Loucy (cell line): ENCODE data around the gene KIF16B.

Source experiments
- H2AFZ ChIP-seq: fragments of 200-600 bp; sonication (generic); 2 replicates; pipeline ENCODE4 v1.6.0; 2016; ENCODE audit warnings: antibody characterized with exemption, mild to moderate bottlenecking, low read length, moderate library complexity
- H3F3A ChIP-seq: fragments of 200-600 bp; 2 replicates; pipeline ENCODE4 v1.6.0; 2016; ENCODE audit warnings: antibody characterized with exemption, low read depth, mild to moderate bottlenecking
- H3K27me3 ChIP-seq: fragments of 200-600 bp; sonication (generic); 2 replicates; pipeline ENCODE4 v1.6.1; 2014; ENCODE audit warnings: low read length, mild to moderate bottlenecking; ENCODE audit not compliant: insufficient read depth, poor library complexity, severe bottlenecking
- H3K36me3 ChIP-seq: fragments of 200-600 bp; sonication (generic); 2 replicates; pipeline ENCODE4 v1.6.1; 2016; ENCODE audit warnings: low read length; ENCODE audit not compliant: insufficient read depth
- H3K4me1 ChIP-seq: fragments of 200-600 bp; sonication (generic); 2 replicates; pipeline ENCODE4 v1.5.1; 2014; ENCODE audit warnings: low read length, mild to moderate bottlenecking; ENCODE audit not compliant: insufficient read depth, poor library complexity, severe bottlenecking
- H3K4me2 ChIP-seq: fragments of 200-600 bp; sonication (generic); 2 replicates; pipeline ENCODE4 v1.6.0; 2014; ENCODE audit warnings: antibody characterized with exemption, low read length, low read depth, mild to moderate bottlenecking; ENCODE audit not compliant: poor library complexity, severe bottlenecking
- H3K4me3 ChIP-seq: fragments of 200-600 bp; sonication (generic); 2 replicates; pipeline ENCODE4 v1.5.1; 2014; ENCODE audit warnings: low read length, mild to moderate bottlenecking, mixed read lengths; ENCODE audit not compliant: poor library complexity, severe bottlenecking
- H3K79me2 ChIP-seq: fragments of 200-600 bp; sonication (generic); 2 replicates; pipeline ENCODE4 v1.6.1; 2014; ENCODE audit warnings: low read length; ENCODE audit not compliant: insufficient read depth
- H3K9ac ChIP-seq: fragments of 200-600 bp; sonication (generic); 2 replicates; pipeline ENCODE4 v1.6.0; 2014; ENCODE audit warnings: mild to moderate bottlenecking, low read depth, low read length, moderate library complexity; ENCODE audit not compliant: poor library complexity, severe bottlenecking
- H3K9me2 ChIP-seq: fragments of 200-600 bp; sonication (generic); replicated peaks from 2 replicates; pipeline ENCODE4 v1.6.1; 2016; ENCODE audit warnings: low read depth, low read length, mixed read lengths
- H3K9me3 ChIP-seq: fragments of 200-600 bp; sonication (generic); 2 replicates; pipeline ENCODE4 v1.6.1; 2014; ENCODE audit warnings: mild to moderate bottlenecking, antibody characterized with exemption, low read length, low read depth; ENCODE audit not compliant: insufficient read depth
- H4K20me1 ChIP-seq: fragments of 200-600 bp; sonication (generic); 2 replicates; pipeline ENCODE4 v1.6.0; 2014; ENCODE audit warnings: antibody characterized with exemption, low read length, mild to moderate bottlenecking; ENCODE audit not compliant: insufficient read depth, poor library complexity, severe bottlenecking
- CTCF ChIP-seq: fragments of 200-600 bp; sonication (generic); conservative IDR thresholded peaks from 2 replicates; pipeline ENCODE4 v1.5.1; 2014; ENCODE audit warnings: mild to moderate bottlenecking, antibody characterized with exemption, low read length
- EZH2phosphoT487 ChIP-seq: fragments of 200-600 bp; IDR thresholded peaks from 2 replicates; pipeline ENCODE4 v1.6.1; 2018; ENCODE audit warnings: antibody characterized with exemption, mild to moderate bottlenecking, moderate library complexity, borderline replicate concordance

The KIF16B gene

GRCh38 chr20:16490696-16491095 is 82.6 kb downstream of the KIF16B start:
- no peaks in the 10 kb centered on the region for H3K4me1 ChIP-seq
- H3F3A ChIP-seq, result no peaks in the 10 kb centered on the region
- no peaks in the 10 kb centered on the region for H4K20me1 ChIP-seq
- H3K9me3 ChIP-seq, result no peaks in the 10 kb centered on the region
- no peaks in the 10 kb centered on the region for H3K9me2 ChIP-seq
- no peaks in the 10 kb centered on the region for H3K27me3 ChIP-seq
- TF ChIP-seq CTCF (no peak), EZH2phosphoT487 (no peak)
- no peak overlapping the region for H2AFZ ChIP-seq
- H3K4me2 ChIP-seq, result no peak overlapping the region
- no peaks in the 10 kb centered on the region for H3K79me2 ChIP-seq
- H3K4me3 ChIP-seq, result no peak overlapping the region
- no peak overlapping the region for H3K9ac ChIP-seq
- no peaks in the 10 kb centered on the region for H3K36me3 ChIP-seq

DNA sequence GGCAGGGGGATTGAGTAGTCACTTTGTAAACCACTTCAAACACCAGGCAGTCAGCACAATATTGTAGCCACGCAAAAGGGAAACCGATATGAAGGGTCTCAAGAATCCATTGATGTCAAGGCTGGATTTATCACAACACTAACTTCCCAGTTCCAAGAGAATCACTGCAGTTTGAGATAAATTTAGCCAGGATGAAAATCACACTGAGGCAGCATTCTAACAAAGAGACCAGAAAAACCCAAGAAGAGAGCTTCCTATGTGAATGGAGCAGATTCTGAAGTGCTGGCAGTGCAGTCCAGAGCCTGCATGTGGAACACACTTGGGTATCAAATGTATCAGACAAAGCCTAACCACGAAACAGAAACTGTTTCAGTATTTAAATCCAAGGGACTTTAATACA is 84.6 kb downstream of the KIF16B start:
- H3K27me3 ChIP-seq, result no peaks in the 10 kb centered on the region
- H2AFZ ChIP-seq, result no peak overlapping the region

DNA sequence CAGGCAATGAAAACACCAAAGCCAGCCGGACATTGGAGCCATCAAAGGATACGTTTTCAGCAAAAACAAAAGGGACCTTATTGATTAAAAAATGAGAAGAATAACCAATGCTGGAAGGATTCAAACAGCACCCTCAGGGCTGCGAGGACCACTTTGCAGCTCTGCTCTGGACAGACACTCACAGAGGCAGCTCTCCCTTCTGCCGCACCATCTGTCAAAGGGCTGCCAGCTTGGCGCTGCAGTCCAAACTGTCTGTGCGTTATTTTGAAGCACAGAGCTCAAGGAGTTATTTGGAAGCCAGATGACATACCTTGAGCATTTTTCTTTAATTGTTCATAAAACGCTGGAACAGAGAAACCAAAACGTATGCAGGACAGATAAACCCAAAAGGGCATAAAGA is 85.2 kb downstream of the KIF16B start:
- Histone ChIP-seq H3K9ac (no peak overlapping the region), H2AFZ (no peak overlapping the region), H4K20me1 (no peaks in the 10 kb centered on the region), H3K4me2 (no peak overlapping the region), H3K79me2 (no peaks in the 10 kb centered on the region), H3K9me2 (no peaks in the 10 kb centered on the region), H3F3A (no peaks in the 10 kb centered on the region), H3K4me3 (no peak overlapping the region), H3K36me3 (no peaks in the 10 kb centered on the region), H3K4me1 (no peaks in the 10 kb centered on the region), H3K9me3 (no peaks in the 10 kb centered on the region), H3K27me3 (no peaks in the 10 kb centered on the region)
- TF ChIP-seq CTCF (no peak), EZH2phosphoT487 (no peak)

More for the DNA sequence above, 84.6 kb downstream of the KIF16B start:
- no peak overlapping the region for H3K4me2 ChIP-seq
- H3K36me3 ChIP-seq, result no peaks in the 10 kb centered on the region
- no peaks in the 10 kb centered on the region for H3K9me3 ChIP-seq
- H4K20me1 ChIP-seq, result no peaks in the 10 kb centered on the region
- H3K79me2 ChIP-seq, result no peaks in the 10 kb centered on the region
- no peak overlapping the region for H3K9ac ChIP-seq
- no peaks in the 10 kb centered on the region for H3K9me2 ChIP-seq
- no peak overlapping the region for H3K4me3 ChIP-seq
- no peak for TF ChIP-seq EZH2phosphoT487
- no peak for TF ChIP-seq CTCF
- no peaks in the 10 kb centered on the region for H3K4me1 ChIP-seq
- no peaks in the 10 kb centered on the region for H3F3A ChIP-seq
